OCI-LY7 (cell line): ENCODE measurements around the gene MT4. TPM values are rescaled to one million over a fixed set of nuclear protein-coding genes. Genes with fewer than 3 reads are reported as not detected.

ENCODE experiments used
- BruUV-seq: library from RNA; stranded (reverse); fragments of 400-500 nt; replicated peaks from 2 replicates; lab custom pipeline; 2021; lab: Mats Ljungman, UMichigan
- CTCF ChIA-PET: fragments of 300-600 bp; sonication (Branson Sonifier 250); formaldehyde crosslinking; loops from one replicate; lab custom pipeline; 2022; ENCODE audit warnings: antibody characterized with exemption; ENCODE audit not compliant: unreplicated experiment; lab: Charles Lee
- POLR2A ChIA-PET: fragments of 300-600 bp; sonication (Branson Sonifier 250); formaldehyde crosslinking; loops from one replicate; lab custom pipeline; 2022; ENCODE audit warnings: antibody characterized with exemption; lab: Charles Lee
- DNase-seq: peaks from one replicate; pipeline ENCODE4 v3.0.0-alpha.2; 2015; ENCODE audit warnings: low spot score
- H2AFZ ChIP-seq: fragments of 200-600 bp; sonication (generic), shearing (Covaris generic); 2 replicates; pipeline ENCODE4 v1.6.1; 2014; ENCODE audit warnings: mild to moderate bottlenecking, antibody characterized with exemption, low read length, moderate library complexity
- H3K27ac ChIP-seq: fragments of 200-600 bp; sonication (generic); 2 replicates; pipeline ENCODE4 v1.5.1; 2014; ENCODE audit warnings: mixed run types, low read depth, mild to moderate bottlenecking, moderate library complexity, low read length, inconsistent platforms; ENCODE audit not compliant: poor library complexity, severe bottlenecking
- H3K36me3 ChIP-seq: fragments of 200-600 bp; sonication (generic); 2 replicates; pipeline ENCODE4 v1.6.1; 2014; ENCODE audit warnings: mild to moderate bottlenecking, antibody characterized with exemption, low read length, moderate library complexity, mixed read lengths; ENCODE audit not compliant: insufficient read depth
- H3K4me1 ChIP-seq: fragments of 200-600 bp; sonication (generic); 2 replicates; pipeline ENCODE4 v1.5.1; 2014; ENCODE audit warnings: mild to moderate bottlenecking, low read length; ENCODE audit not compliant: insufficient read depth, poor library complexity, severe bottlenecking
- H3K4me2 ChIP-seq: fragments of 200-600 bp; sonication (generic); 2 replicates; pipeline ENCODE4 v1.6.1; 2014; ENCODE audit warnings: mild to moderate bottlenecking, low read length
- H3K4me3 ChIP-seq: fragments of 200-600 bp; sonication (generic); 2 replicates; pipeline ENCODE4 v1.5.1; 2014; ENCODE audit warnings: mild to moderate bottlenecking, low read depth, low read length; ENCODE audit not compliant: poor library complexity, severe bottlenecking
- H3K79me2 ChIP-seq: fragments of 200-600 bp; sonication (generic); 2 replicates; pipeline ENCODE4 v1.6.1; 2016; ENCODE audit warnings: low read depth, mild to moderate bottlenecking, low read length, moderate library complexity, mixed read lengths; ENCODE audit not compliant: insufficient read depth
- H3K9me2 ChIP-seq: fragments of 200-600 bp; sonication (generic); 2 replicates; pipeline ENCODE4 v1.6.1; 2016; ENCODE audit warnings: mild to moderate bottlenecking, low read length, mixed read lengths; ENCODE audit not compliant: insufficient read depth
- H3K9me3 ChIP-seq: fragments of 200-600 bp; sonication (generic); 2 replicates; pipeline ENCODE4 v1.6.1; 2014; ENCODE audit warnings: mild to moderate bottlenecking, mixed run types, low read length, mixed read lengths
- H4K20me1 ChIP-seq: fragments of 200-600 bp; sonication (generic); 2 replicates; pipeline ENCODE4 v1.6.1; 2014; ENCODE audit warnings: mild to moderate bottlenecking, antibody characterized with exemption, low read length, moderate library complexity, mixed read lengths; ENCODE audit not compliant: insufficient read depth
- EZH2phosphoT487 ChIP-seq: fragments of 200-600 bp; sonication (generic); IDR thresholded peaks from 2 replicates; pipeline ENCODE4 v1.6.1; 2018; ENCODE audit warnings: low read depth, borderline replicate concordance, mild to moderate bottlenecking, mixed run types, antibody characterized with exemption, low read length, moderate library complexity, mixed read lengths
- intact Hi-C: fragments of 100-400 bp; cut with micrococcal nuclease; formaldehyde crosslinking; loops from one replicate; pipeline ENCODE4 v1.10.0; 2022; ENCODE audit not compliant: unreplicated experiment
- total RNA-seq, 2 experiments: library from RNA; depleted of rRNA in 1 of 2; stranded (reverse); fragments of >200 nt in 1 of 2; shearing (Covaris generic) in 1 of 2; gene quantifications; 2 replicates each; pipeline ENCODE4 v1.2.3, GENCODE V29; 2014 to 2022
- TF ChIP-seq, protein P1 (sequence below): fragments of 200-600 bp; sonication (generic); conservative IDR thresholded peaks from 2 replicates; pipeline ENCODE4 v1.5.1; 2014; ENCODE audit warnings: mild to moderate bottlenecking, antibody characterized with exemption, low read length, moderate library complexity, mixed read lengths

Gene MT4
- total RNA-seq, 2 experiments from 2014 or later = not detected

DNA sequence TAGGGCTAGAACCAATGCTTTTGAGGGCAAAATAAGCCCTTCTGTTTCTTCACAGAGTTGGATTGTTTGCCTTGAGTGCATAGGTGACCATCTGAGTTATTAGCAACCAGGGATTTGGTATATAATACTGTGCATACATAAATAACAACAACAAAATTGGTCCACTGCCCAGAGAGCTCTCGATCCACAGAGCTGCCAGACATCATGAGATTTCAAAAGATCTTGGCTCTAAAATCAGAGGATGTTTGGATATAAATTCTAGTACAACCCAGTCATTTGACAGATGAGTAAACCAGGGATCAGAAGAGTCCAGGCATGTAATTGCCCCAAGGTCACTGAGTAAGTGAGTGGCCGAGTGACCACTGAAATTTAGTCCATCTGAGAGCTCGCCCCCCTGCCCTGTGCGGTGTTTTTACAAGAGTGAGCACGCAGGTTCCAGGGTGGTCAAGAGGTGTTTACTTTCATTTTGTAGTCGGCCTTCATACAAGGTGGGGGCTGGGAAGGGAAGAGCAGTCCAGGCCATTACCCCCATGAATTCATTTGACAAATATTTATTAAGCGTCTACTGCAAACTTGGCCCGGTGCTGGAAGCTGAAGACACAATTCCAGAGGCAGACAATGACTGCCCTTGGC, 41.7 kb downstream of the MT4 start:
- CTCF ChIA-PET = no interaction called here
- no peak overlapping the region for H3K4me3 ChIP-seq
- no peaks in the 10 kb centered on the region for H3K9me3 ChIP-seq
- TF ChIP-seq, protein P1, sequence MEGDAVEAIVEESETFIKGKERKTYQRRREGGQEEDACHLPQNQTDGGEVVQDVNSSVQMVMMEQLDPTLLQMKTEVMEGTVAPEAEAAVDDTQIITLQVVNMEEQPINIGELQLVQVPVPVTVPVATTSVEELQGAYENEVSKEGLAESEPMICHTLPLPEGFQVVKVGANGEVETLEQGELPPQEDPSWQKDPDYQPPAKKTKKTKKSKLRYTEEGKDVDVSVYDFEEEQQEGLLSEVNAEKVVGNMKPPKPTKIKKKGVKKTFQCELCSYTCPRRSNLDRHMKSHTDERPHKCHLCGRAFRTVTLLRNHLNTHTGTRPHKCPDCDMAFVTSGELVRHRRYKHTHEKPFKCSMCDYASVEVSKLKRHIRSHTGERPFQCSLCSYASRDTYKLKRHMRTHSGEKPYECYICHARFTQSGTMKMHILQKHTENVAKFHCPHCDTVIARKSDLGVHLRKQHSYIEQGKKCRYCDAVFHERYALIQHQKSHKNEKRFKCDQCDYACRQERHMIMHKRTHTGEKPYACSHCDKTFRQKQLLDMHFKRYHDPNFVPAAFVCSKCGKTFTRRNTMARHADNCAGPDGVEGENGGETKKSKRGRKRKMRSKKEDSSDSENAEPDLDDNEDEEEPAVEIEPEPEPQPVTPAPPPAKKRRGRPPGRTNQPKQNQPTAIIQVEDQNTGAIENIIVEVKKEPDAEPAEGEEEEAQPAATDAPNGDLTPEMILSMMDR = no peak
- TF ChIP-seq EZH2phosphoT487 = no peak
- DNase-seq = no peak
- no peak overlapping the region for H3K27ac ChIP-seq
- BruUV-seq = no TSS peak
- H4K20me1 ChIP-seq = no peaks in the 10 kb centered on the region
- POLR2A ChIA-PET = no interaction called here
- no peaks in the 10 kb centered on the region for H3K79me2 ChIP-seq
- H3K36me3 ChIP-seq = no peaks in the 10 kb centered on the region
- no peaks in the 10 kb centered on the region for H3K9me2 ChIP-seq
- peaks cover 50% of the 10 kb centered on the region for H3K4me1 ChIP-seq
- H3K4me2 ChIP-seq = no peak overlapping the region
- H2AFZ ChIP-seq = no peak overlapping the region
- intact Hi-C loops = no loop called here

DNA sequence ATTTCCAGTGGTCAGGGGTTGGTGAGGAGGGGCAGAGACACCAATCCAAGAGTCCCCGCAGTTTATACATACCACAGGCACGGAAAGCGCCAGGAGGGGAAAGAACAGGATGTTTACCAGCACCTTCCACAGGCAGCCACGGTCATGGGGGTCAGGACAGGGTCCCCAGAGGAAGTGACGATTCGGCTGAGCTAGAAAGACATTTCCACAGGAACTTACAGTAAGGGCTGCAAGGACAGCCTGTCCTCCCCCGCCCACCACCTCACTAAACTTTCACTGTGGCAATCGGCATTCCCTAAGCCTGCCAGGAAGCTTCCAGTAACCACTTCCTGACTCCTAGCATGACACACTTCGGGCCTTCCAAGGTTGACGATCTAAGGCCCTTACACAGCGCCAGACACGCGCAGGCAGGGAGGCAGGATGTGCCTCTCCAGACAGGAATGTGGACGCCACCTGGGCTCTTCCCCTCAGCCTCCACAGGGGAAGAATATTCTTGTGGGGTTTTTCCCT, 42.3 kb downstream of the MT4 start:
- POLR2A ChIA-PET = no interaction called here
- CTCF ChIA-PET = no interaction called here
- DNase-seq = no peak
- H3K4me3 ChIP-seq = no peak overlapping the region
- no TSS peak for BruUV-seq
- no peaks in the 10 kb centered on the region for H3K9me2 ChIP-seq
- no peaks in the 10 kb centered on the region for H3K9me3 ChIP-seq
- no peak for TF ChIP-seq EZH2phosphoT487
- TF ChIP-seq, protein P1 = no peak
- intact Hi-C loops = no loop called here
- H2AFZ ChIP-seq = no peak overlapping the region
- no peak overlapping the region for H3K4me2 ChIP-seq
- peaks cover 52% of the 10 kb centered on the region for H3K4me1 ChIP-seq
- H3K79me2 ChIP-seq = no peaks in the 10 kb centered on the region
- H4K20me1 ChIP-seq = no peaks in the 10 kb centered on the region
- no peaks in the 10 kb centered on the region for H3K36me3 ChIP-seq
- no peak overlapping the region for H3K27ac ChIP-seq

DNA sequence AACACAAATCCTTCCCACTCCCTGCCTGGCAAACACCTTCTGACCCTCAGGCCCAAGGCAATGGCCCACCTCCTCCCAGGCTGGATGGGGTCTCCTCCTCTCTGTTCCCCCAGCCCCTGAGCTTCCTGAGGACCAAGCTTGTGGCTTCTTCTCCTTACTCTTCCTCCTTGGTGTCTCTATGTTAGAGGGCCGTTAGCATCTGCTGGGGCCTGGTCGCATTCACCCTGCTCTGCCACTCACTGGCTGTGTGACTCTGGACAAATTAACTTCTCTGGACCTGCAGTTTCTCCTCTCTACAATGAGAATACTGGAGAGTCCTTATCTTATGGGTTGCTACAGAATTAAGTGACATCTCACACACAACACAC, 42.8 kb downstream of the MT4 start:
- no peak for DNase-seq
- H4K20me1 ChIP-seq = no peaks in the 10 kb centered on the region
- POLR2A ChIA-PET = no interaction called here
- H3K4me2 ChIP-seq = peak overlapping the region; percentile 78
- no peaks in the 10 kb centered on the region for H3K9me3 ChIP-seq
- no peak overlapping the region for H3K4me3 ChIP-seq
- no peaks in the 10 kb centered on the region for H3K79me2 ChIP-seq
- BruUV-seq = no TSS peak
- no peak overlapping the region for H3K27ac ChIP-seq
- H3K4me1 ChIP-seq = peaks cover 52% of the 10 kb centered on the region
- CTCF ChIA-PET = no interaction called here
- H3K36me3 ChIP-seq = no peaks in the 10 kb centered on the region
- TF ChIP-seq, protein P1 = no peak
- no peak for TF ChIP-seq EZH2phosphoT487
- H3K9me2 ChIP-seq = no peaks in the 10 kb centered on the region
- intact Hi-C loops = no loop called here
- peak overlapping the region; percentile 81 for H2AFZ ChIP-seq
